HG03565 (cell line): ENCODE results near the gene PIAS4.
"Not testable (repeated sequence)": the region's sequence is repeated elsewhere in the genome, so short reads cannot be mapped to it uniquely, and the experiment has no call there.

ENCODE experiments used
- ATAC-seq: cut with Tn5 transposase; IDR thresholded peaks from one replicate; pipeline ENCODE4 v1.9.1; 2021; ENCODE audit warnings: mild to moderate bottlenecking, moderate library complexity; ENCODE audit not compliant: unreplicated experiment

The PIAS4 gene

DNA sequence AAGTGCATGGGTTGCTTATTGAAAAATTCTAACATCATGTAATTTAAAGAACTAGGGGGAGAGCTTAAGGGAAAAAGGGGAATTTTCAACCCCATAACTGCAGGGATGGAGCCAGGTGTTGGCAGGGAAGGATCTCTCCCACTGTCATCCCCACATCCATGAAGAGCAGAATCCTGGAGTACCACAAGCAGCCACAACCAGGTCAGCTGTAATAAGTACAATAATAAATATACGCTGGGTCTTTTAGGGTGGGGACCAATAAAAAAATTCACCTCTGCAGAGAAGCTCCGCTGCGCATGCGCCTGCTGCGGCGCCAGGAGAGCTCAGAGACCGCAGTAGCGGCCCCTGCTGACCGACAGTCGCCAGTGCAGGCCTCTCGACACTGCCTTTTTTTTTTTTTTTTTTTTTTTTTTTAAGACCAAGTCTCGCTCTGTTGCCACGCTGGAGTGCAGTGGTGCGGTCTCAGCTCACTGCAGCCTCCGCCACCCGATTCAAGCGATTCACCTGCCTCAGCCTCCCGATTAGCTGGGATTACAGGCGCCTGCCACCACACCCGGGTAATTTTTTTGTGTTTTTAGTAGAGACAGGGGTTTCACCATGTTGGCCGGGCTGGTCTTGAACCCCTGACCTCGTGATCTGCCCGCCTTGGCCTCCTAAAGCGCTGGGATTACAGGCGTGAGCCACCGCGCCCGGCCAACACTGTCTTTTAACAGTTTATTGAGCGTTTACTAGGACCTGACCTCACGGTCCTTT is 19.7 kb upstream of the PIAS4 start:
- peak; percentile 37 for ATAC-seq

DNA sequence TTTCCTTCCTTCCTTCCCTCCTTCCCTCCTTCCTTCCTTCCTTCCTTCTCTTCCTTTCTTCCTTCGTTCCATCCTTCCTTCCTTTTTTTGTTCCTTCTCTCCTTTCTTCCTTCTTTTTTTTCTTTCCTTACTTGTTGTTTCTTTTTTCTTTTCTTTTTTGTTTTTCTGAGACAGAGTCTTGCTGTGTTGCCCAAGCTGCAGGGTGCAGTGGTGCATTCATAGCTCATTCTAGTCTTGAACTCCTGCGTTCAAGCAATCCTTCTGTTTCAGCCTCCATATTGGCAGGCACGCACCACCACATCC is 16.8 kb upstream of the PIAS4 start:
- ATAC-seq, result no peak

DNA sequence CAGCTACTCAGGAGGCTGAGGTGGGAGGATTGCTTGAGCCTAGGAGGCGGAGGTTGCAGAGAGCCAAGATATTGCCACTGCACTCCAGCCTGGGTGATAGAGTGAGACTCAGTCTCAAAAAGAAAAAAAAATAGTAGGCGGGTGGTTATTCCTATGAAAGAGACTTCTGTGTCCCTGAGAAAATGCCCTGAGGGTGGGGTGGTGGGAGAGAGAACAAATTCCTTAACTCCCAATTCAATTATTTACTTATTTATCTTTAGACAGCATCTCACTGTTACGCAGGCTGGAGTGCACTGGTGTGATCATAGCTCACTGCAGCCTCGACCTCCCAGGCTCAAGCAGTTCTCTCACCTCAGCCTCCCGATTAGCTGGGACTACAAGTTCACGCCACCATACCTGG is 11.9 kb upstream of the PIAS4 start:
- ATAC-seq, result no peak

DNA sequence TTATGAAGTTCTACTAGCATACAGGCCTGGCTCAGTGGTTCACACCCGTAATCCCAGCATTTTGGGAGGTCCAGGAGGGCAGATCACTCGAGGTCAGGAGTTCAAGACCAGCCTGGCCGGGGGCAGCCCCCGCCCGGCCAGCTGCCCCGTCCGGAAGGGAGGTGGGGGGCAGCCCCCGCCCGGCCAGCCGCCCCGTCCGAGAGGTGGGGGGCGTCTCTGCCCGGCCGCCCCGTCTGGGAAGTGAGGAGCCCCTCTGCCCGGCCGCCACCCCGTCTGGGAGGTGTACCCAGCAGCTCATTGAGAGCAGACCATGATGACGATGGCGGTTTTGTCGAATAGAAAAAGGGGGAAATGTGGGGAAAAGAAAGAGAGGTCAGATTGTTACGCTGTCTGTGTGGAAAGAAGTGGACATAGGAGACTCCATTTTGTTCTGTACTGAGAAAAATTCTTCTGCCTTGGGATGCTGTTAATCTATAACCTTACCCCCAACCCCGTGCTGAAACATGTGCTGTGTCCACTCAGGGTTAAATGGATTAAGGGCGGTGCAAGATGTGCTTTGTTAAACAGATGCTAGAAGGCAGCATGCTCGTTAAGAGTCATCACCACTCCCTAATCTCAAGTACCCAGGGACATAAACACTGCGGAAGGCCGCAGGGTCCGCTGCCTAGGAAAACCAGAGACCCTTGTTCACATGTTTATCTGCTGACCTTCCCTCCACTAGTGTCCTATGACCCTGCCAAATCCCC is 8.7 kb upstream of the PIAS4 start:
- ATAC-seq, result not testable (repeated sequence)

DNA sequence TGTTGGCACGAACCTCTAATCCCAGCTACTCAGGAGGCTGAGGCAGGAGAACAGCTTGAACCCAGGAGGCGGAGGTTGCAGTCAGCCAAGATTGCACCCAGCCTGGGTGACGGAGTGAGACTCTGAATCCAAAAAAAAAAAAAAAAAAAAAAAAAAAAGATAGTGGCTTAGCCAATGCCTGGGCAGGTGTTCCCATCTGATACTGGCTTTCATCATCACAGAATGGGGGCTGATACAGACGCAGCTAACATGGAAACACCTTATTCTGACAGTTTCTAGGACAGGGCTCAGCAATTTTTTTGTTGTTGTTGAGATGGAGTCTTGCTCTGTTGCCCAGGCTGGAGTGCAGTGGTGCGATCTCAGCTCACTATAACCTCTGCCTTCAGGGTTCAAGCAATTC is 6.7 kb upstream of the PIAS4 start:
- ATAC-seq, result not testable (repeated sequence)

DNA sequence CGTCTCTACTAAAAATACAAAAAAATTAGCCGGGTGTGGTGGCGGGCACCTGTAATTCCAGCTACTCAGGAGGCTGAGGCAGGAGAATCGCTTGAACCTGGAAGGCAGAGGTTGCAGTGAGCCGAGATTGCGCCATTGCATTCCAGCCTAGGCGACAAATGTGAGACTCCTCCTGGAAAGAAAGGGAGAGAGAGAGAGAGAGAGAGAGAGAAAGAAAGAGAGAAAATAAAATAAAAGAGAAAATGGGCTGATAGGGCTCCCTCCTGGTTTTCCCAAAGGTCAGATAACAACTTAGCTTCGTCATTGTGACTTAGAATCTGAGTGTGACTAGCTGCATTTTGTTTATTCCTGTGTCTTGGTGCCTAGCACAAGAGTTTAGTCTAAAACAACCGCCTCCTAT is 2.1 kb upstream of the PIAS4 start:
- not testable (repeated sequence) for ATAC-seq

DNA sequence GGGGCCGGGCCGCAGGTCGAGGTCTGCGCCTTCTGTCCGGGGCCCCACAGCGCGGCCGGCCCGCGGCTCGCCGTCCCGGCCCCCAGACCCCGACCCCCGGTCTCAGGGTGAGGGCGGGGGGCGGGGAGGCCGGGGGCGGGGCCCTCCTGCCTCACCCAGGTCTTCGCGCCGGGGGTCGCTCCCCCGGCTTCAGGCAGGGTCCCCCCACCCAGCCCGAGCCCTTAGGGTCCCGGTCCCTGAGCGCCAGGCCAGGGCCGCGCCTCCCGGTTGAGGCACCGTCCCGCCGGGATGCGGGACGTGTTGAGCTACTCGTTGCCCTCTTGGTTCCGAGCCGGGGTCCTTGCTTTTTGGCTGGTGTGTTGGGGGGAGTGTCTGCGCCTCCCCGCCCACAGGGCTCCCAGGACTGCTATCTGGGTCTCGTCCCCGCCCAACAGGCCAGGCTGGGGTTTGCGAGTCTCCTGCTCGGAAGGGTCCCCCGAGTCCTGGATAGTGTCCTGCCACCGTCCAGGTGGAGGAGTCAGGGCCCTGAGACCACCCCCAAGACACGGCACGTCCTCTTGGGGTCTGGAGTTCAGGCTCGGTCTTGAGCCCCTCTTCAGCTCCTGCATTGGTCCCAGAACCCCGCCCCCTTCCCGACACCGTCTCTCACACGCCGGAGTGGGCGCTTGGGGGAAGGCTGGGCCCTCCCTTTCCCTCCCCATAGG is 452 bp downstream of the PIAS4 start:
- no peak for ATAC-seq

DNA sequence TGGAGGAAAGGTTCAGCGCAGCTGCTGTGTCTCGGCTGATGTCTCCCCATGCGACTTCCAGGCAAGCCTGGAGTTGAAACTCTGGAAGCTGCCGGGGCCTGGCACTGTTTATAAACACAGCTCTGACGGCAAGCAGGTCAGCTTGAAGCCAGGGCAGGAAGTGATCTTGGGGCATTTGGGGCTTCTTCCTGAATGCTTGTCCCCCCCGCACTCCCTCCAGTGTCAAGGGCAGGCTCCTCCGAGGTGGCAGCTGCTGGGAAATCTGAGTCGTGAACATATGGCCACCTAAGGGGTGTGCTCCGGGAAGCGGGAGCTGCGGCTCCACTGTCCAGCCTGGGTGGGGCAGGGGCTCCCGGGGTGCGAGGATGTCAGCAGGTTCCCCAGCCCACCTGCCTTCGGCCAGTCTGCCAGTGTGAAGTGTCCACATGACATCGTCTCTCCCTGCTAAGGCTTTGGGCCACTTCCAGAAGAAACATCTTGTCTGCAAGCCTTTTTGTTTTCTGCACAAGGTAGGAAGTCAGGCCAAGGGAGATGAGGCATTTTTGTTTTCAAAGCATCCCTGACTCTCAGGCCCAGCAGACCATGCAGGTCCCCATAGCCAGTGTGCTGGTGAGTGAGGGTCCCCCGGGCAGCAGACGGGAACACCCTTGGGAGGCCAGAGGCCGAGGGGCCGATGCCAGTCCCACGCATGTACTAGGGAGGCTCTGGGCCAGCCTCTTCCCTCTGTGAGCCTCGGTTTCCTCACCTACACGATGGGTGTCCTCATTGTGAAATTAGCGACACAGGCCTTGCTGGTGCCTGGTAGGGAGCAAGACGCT is 2.7 kb downstream of the PIAS4 start:
- no peak for ATAC-seq

DNA sequence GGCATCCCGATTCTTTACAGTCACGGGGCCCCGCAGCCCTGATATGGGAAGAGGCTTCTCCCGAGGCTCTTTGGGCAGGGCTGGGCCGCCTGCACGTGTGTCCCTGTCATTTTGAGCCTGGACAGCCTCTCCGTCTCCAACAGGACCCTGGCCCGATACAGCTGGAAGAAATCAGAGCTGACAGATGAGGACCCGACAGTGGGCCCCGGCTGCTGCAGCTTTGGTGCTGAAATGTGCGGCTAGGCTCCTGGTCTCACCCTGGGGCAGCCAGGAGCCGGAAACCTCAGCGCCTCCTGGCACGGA is 3.2 kb downstream of the PIAS4 start:
- ATAC-seq, result no peak

DNA sequence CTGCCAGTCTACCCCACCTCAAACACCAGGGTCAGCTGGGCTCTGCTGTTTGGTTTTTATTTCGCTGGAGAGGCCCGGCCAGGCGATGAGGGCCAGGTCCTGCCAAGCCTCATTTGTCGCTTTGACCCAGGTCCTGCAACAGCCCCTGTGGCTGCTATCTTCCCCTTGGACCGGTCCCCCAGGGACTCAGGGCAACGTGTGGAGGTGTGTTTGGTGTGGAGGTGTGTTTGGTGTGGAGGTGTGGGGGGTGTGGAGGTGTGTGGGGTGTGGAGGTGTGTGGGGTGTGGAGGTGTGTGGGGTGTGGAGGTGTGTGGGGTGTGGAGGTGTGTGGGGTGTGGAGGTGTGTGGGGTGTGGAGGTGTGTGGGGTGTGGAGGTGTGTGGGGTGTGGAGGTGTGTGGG is 3.9 kb downstream of the PIAS4 start:
- not testable (repeated sequence) for ATAC-seq

DNA sequence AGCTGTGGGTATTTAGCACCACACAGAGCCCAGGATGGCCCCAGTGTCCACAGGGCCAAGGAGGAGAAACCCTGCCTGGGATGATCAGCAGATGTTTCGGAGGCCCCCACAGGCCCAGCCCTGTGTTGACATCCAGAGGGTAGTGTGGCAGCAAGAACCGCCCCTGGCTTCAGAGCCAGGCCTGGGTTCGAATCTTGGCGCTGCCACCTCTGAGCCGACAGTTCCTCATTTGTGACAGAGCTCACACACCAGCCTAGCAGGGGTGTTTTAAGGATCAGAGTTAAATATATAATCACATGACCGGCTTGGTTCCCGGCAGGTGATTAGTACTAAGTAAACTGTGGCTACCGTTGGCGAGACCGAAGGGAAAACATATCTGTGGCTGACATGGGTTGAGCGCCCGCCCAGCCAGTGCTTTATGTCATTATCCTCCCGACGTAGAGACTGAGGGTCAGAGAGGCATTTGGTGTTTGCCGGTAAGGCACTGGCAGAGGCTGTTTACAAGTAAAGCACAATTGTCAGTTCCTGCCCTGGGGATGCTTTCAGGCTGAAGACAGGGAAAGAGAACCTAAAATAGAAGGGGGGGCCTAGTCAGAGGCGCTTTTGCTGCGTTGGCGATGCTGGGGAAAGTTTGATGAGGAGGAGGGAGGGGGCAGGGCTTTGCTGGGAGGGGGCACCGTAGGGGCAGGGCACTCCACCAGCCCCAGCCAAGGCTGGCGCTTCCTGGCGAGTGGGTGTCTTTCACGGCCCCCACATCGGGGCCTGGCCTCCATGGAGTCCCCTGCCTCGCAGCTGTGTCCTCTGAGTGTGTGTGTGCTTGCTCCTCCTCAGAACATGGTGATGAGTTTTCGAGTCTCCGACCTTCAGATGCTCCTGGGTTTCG is 4.8 kb downstream of the PIAS4 start:
- no peak for ATAC-seq

DNA sequence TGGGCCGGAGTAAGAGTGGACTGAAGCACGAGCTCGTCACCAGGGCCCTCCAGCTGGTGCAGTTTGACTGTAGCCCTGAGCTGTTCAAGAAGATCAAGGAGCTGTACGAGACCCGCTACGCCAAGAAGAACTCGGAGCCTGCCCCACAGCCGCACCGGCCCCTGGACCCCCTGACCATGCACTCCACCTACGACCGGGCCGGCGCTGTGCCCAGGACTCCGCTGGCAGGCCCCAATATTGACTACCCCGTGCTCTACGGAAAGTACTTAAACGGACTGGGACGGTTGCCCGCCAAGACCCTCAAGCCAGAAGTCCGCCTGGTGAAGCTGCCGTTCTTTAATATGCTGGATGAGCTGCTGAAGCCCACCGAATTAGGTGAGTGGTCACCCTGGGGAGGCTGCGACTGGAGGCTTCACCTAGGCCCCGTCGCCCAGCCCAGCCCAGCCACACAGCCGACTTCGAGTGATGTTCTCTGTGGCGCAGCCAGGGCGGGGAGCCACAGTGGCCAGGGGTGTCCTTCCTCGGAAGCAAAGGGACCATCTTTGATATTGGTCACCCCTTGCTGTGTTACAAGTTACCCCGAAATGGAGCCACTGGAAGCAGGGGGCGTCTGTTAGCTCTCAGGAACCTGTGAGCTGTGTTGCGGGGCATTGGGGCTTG is 5.6 kb downstream of the PIAS4 start:
- ATAC-seq, result no peak

DNA sequence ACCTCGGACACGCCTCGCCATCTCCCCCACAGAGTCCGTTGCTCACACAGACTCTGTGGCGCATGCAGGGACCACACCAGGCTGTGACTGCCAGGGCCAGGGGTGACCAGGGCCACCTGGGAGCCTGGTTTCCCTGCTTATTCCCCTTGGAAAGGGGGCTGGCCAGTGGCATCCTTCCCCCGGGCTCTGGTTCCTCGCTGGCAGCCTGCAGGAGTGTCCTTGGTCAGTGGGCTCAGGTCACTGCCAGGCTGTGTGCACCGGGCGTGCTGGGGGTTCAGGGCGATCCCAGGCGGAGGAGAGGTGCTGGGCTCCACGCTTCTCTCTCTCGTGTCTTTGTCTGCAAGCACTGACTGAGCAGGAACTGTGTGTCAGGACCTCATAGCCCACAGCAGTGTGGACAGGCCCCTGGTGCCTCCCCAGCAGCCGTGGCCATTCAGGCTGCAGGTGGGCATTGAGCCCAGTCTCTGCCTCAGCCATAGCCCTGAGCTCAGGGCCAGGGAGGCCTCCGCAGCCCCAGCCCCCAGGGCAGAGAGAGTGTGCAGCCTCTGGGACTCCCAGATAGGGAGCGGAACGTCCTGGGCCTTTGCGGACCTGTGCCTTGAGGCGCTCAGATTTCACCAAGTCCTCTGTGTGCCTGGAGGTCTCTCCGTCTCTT is 6.5 kb downstream of the PIAS4 start:
- no peak for ATAC-seq

DNA sequence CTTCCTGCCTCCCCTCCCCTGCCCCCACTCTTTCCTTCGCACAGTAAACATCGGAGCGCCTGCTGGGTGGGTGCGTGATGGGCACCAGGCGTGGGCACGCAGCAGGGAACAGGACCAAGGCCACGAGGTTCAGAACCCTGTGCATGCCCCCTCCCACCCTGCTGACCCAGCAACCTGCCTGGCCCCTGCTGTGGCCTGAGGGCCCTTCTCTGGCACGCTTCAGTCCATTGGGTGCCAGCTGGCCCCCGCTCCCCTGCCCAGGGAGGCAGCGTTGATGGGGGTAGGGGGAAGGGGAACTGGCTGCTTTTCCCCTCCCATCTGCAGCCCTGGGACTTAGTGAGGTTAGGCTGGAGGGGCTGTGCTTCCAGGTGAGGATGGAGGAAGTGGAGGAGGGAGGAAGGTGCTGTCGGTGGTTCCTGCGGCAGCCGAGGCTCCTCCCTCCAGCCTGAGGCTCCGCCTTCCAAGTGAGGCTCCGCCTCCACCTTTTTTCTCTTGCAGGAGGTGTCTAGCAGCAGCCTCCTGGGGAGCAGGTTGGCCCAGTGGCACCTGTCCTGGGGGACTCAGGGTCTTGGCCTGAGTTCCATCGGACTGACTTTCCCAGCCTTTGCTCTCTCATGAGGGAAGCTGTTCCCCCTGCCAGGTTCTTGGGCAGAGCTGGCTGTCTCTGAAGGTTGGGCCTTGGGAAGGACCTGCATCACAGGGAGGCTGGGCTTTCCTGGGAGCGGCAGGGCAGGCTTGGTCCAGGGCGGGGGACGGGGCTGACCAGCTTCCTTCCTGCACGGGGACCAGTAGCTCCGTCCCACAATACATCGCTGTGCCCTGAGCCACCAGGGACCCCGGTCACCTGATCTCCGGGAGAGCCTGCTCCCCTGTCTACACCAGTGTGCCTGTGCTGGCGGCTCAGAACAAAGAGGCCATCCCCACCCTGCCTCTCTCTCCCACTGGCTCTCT is 7.3 kb downstream of the PIAS4 start:
- ATAC-seq, result no peak

DNA sequence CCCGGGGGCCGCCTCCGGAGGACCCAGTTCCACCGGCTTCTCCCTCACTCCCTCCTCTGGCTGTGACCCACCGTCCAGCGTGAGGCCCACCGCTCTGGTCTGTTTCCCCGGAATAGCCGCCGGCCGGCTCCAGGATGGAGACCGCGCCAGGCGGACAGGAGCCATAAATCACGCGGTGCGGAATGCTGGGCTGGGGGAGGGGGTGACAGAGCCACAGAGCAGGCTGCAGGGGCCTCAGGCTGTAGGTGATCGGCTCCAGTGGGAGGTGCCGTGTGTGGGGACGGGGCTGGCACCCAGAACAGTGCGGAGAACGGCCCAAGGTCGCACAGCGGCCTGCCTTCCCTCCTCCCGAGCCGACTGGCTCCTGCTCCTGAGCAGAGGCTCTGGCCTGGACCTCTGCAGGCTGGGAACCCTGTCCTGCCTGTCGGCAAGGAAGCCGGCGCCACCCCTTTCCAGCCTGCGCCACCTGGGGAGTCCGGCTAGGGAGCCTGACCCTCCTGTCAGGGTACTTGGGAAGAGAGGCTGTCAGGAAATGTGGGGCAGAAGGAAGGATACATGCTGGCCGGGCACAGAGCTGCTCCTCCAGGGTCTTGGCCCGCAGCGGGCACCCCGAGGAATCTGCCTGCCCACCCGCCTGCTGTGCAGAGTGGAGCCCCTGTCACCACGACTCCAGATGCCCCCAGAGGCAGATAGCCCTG is 8.3 kb downstream of the PIAS4 start:
- ATAC-seq, result no peak

DNA sequence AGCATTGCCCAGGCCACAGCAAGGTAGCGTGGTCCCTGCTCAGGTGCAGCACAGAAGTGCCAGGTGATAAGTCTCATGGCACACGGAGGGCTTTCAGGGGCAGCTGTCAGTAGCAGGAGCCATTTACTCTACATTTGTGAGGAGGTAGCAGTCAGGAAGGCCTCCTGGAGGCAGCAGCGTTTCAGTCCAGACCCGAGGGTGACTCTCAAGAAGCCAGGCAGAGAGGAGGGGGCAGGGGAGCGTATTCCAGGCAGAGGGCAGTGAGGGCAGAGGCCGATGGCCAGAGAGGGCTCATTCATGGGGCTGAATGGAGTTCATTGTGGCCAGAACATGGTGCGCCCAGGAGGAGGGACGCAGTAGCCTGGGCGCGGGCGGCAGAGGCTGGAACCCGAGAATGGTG is 8.9 kb downstream of the PIAS4 start:
- no peak for ATAC-seq

DNA sequence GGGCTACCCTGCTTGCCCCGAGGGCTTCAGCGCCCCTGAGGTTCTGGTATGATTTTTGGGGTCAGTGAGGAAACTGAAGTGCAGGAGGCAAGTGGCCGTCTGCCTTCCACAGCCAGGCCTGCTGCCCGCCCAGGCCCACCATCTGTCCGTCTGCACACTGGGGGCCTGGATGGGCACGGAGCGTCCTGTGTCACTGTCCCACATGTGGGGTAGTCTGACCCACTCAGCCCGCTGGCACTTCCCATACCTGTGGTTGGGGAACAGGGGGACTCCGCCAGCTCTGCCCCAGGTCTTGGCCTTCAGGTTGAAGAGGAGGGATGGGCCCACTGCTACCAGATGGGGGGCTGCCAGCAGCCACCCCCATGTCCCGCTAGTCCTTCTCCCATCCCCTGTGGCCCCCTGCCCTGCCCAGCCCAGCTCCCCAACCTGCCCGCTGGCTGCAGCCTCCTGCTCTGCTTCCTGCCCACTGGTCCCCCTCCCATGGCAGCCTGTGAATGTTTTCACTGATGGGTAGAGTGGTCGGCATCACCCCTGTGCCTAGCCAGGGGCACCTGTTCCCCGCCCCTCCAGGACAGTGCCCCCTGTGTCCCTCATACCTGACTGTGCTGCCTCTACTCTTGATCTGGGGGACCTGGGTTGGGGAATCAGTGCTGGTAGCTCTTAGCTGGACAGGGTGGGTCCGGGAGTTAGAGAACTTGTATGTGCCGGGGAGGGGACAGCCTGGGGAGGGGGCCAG is 9.5 kb downstream of the PIAS4 start:
- no peak for ATAC-seq
